Lower lobe of right lung (tissue), 2 donors: ENCODE data around the gene KIAA1958. TPM values are rescaled to one million over a fixed set of nuclear protein-coding genes. Genes with fewer than 3 reads are reported as not detected.
"Not testable (repeated sequence)": the region's sequence is repeated elsewhere in the genome, so short reads cannot be mapped to it uniquely, and the experiment has no call there.

Experiments used
- ATAC-seq, 2 donors: fragments of 200-7000 bp; cut with Tn5 transposase; one replicate each; pipeline ENCODE4 v1.9.1; 2020 to 2022; ENCODE audit warnings: mild to moderate bottlenecking in 2 of 2, moderate library complexity in 2 of 2
- DNase-seq: peaks from one replicate; pipeline ENCODE4 v3.0.0-alpha.2; 2020
- H3K27ac ChIP-seq: fragments of 200-600 bp; one replicate; pipeline ENCODE4 v1.8.0; 2022
- H3K27me3 ChIP-seq: fragments of 200-600 bp; one replicate; pipeline ENCODE4 v1.8.0; 2022; ENCODE audit warnings: low read depth
- H3K36me3 ChIP-seq: fragments of 200-600 bp; one replicate; pipeline ENCODE4 v1.8.0; 2022; ENCODE audit warnings: mild to moderate bottlenecking
- H3K4me1 ChIP-seq: fragments of 200-600 bp; one replicate; pipeline ENCODE4 v1.8.0; 2022
- H3K4me3 ChIP-seq: fragments of 200-600 bp; one replicate; pipeline ENCODE4 v1.8.0; 2022; ENCODE audit warnings: mild to moderate bottlenecking
- H3K9me3 ChIP-seq: fragments of 200-600 bp; one replicate; pipeline ENCODE4 v1.8.0; 2022
- CTCF ChIP-seq: fragments of 200-600 bp; IDR thresholded peaks from one replicate; pipeline ENCODE4 v1.8.0; 2022; ENCODE audit warnings: antibody characterized with exemption, mild to moderate bottlenecking
- intact Hi-C: fragments of 100-400 bp; cut with DNase I; formaldehyde crosslinking; loops from one replicate; pipeline ENCODE4 v1.11.0; 2022
- total RNA-seq: library from RNA; stranded (reverse); fragmentation: NEBNext Ultra II Directional; extraction: Animal tissue kit (Norgen Biotek cat#: 25700); gene quantifications from one replicate; pipeline ENCODE4 v1.2.1, GENCODE V29; 2021
- donor health status: DM: no; HTN: yes; CAD: no; lungs with severe emphysema.

KIAA1958 gene
- total RNA-seq, 1 donor from 2014 or later = 14.1 TPM

- peaks cover 6% of the 10 kb centered on the region for H3K4me1 ChIP-seq
- H3K27me3 ChIP-seq = no peaks in the 10 kb centered on the region
- intact Hi-C loops = no loop called here
- no peak for TF ChIP-seq CTCF
- DNase-seq (no peak), ATAC-seq (no peak)
- H3K27ac ChIP-seq = no peak overlapping the region
- no peak overlapping the region for H3K4me3 ChIP-seq
- H3K9me3 ChIP-seq = no peaks in the 10 kb centered on the region
- H3K36me3 ChIP-seq = no peaks in the 10 kb centered on the region
Measured at GRCh38 chr9:112505607-112506006, 19.0 kb downstream of the KIAA1958 start.

GRCh38 chr9:112506571-112506970 lies 19.9 kb downstream of the KIAA1958 start:
- TF ChIP-seq CTCF = no peak
- no peaks in the 10 kb centered on the region for H3K9me3 ChIP-seq
- H3K4me3 ChIP-seq = no peak overlapping the region
- intact Hi-C loops = no loop called here
- H3K4me1 ChIP-seq = peaks cover 6% of the 10 kb centered on the region
- H3K36me3 ChIP-seq = no peaks in the 10 kb centered on the region
- no peak overlapping the region for H3K27ac ChIP-seq
- no peaks in the 10 kb centered on the region for H3K27me3 ChIP-seq
- DNase-seq = no peak
- ATAC-seq = peak in 1 of 2 donors; percentile 28

GRCh38 chr9:112507001-112507680 lies 20.5 kb downstream of the KIAA1958 start:
- Histone ChIP-seq H3K27ac (no peak overlapping the region), H3K27me3 (no peaks in the 10 kb centered on the region), H3K4me1 (peaks cover 6% of the 10 kb centered on the region), H3K36me3 (no peaks in the 10 kb centered on the region), H3K4me3 (no peak overlapping the region), H3K9me3 (no peaks in the 10 kb centered on the region)
- no peak for DNase-seq
- no peak for ATAC-seq
- intact Hi-C loops = no loop called here
- no peak for TF ChIP-seq CTCF

GRCh38 chr9:112508377-112508776 lies 21.8 kb downstream of the KIAA1958 start:
- intact Hi-C loops = no loop called here
- no peaks in the 10 kb centered on the region for H3K9me3 ChIP-seq
- no peaks in the 10 kb centered on the region for H3K36me3 ChIP-seq
- H3K4me3 ChIP-seq = no peak overlapping the region
- no peak for DNase-seq
- no peaks in the 10 kb centered on the region for H3K27me3 ChIP-seq
- no peak overlapping the region for H3K27ac ChIP-seq
- peaks cover 5% of the 10 kb centered on the region for H3K4me1 ChIP-seq
- no peak for ATAC-seq
- no peak for TF ChIP-seq CTCF

- H3K27me3 ChIP-seq, H3K36me3 ChIP-seq, H3K9me3 ChIP-seq, ATAC-seq, intact Hi-C loops, H3K4me1 ChIP-seq, DNase-seq, H3K27ac ChIP-seq, H3K4me3 ChIP-seq: not testable (repeated sequence)
Measured at GRCh38 chr9:112512377-112512776, 25.8 kb downstream of the KIAA1958 start.

GRCh38 chr9:112516769-112517168 lies 30.1 kb downstream of the KIAA1958 start:
- Histone ChIP-seq H3K9me3 (no peaks in the 10 kb centered on the region), H3K36me3 (no peaks in the 10 kb centered on the region), H3K27ac (no peak overlapping the region), H3K4me1 (no peaks in the 10 kb centered on the region), H3K4me3 (no peak overlapping the region), H3K27me3 (no peaks in the 10 kb centered on the region)
- ATAC-seq (no peak), DNase-seq (no peak)
- intact Hi-C loops = no loop called here
- TF ChIP-seq CTCF = no peak
